Astrocyte (in vitro differentiated cells and primary cell): Measurements from ENCODE around the gene LRRC74A. TPM values are rescaled to one million over a fixed set of nuclear protein-coding genes. Genes with fewer than 3 reads are reported as not detected.

Source experiments
- DNase-seq: peaks from one replicate; pipeline ENCODE4 v3.0.0-alpha.2; 2010; ENCODE audit warnings: low read depth
- FAIRE-seq: peaks from 2 replicates; lab custom pipeline; 2011; peaks lifted over from hg19 to GRCh38; lab: Jason Lieb, UNC
- H2AFZ ChIP-seq: 2 replicates; pipeline ENCODE4 v1.6.0; 2012; ENCODE audit warnings: low read depth, low read length, inconsistent platforms
- H3K27ac ChIP-seq: 2 replicates; pipeline ENCODE4 v1.5.1; 2011; ENCODE audit warnings: low read depth, low read length, inconsistent platforms
- H3K27me3 ChIP-seq: 2 replicates; pipeline ENCODE4 v1.6.0; 2011; ENCODE audit warnings: low read length, inconsistent platforms; ENCODE audit not compliant: insufficient read depth
- H3K36me3 ChIP-seq: 2 replicates; pipeline ENCODE4 v1.5.1; 2011; ENCODE audit warnings: low read length, inconsistent platforms; ENCODE audit not compliant: insufficient read depth
- H3K4me1 ChIP-seq: 2 replicates; pipeline ENCODE4 v1.5.1; 2011; ENCODE audit warnings: low read length, inconsistent platforms; ENCODE audit not compliant: insufficient read depth
- H3K4me2 ChIP-seq: 2 replicates; pipeline ENCODE4 v1.6.0; 2012; ENCODE audit warnings: low read length, inconsistent platforms
- H3K4me3 ChIP-seq: 2 replicates; pipeline ENCODE4 v1.5.1; 2011; ENCODE audit warnings: low read depth, mild to moderate bottlenecking, low read length, inconsistent platforms; ENCODE audit not compliant: insufficient read depth
- H3K79me2 ChIP-seq: 2 replicates; pipeline ENCODE4 v1.6.0; 2012; ENCODE audit warnings: mild to moderate bottlenecking, low read length, inconsistent platforms; ENCODE audit not compliant: insufficient read depth
- H3K9ac ChIP-seq: 2 replicates; pipeline ENCODE4 v1.6.0; 2012; ENCODE audit warnings: mild to moderate bottlenecking, low read length, inconsistent platforms
- H3K9me3 ChIP-seq: 2 replicates; pipeline ENCODE4 v1.5.1; 2012; ENCODE audit warnings: low read depth, mild to moderate bottlenecking, low read length, inconsistent platforms; ENCODE audit not compliant: insufficient read depth
- H4K20me1 ChIP-seq: 2 replicates; pipeline ENCODE4 v1.6.0; 2012; ENCODE audit warnings: low read length, inconsistent platforms; ENCODE audit not compliant: insufficient read depth
- H3K27ac Mint-ChIP-seq: one replicate; pipeline ENCODE4 v1.8.0; 2021; ENCODE audit warnings: mild to moderate bottlenecking, mixed read lengths; ENCODE audit not compliant: unreplicated experiment
- H3K27me3 Mint-ChIP-seq: one replicate; pipeline ENCODE4 v1.8.0; 2021; ENCODE audit warnings: low read depth, mixed read lengths; ENCODE audit not compliant: unreplicated experiment
- H3K36me3 Mint-ChIP-seq: one replicate; pipeline ENCODE4 v1.8.0; 2021; ENCODE audit warnings: low read depth, mixed read lengths; ENCODE audit not compliant: unreplicated experiment
- H3K4me1 Mint-ChIP-seq: one replicate; pipeline ENCODE4 v1.8.0; 2021; ENCODE audit warnings: low read depth, mixed read lengths; ENCODE audit not compliant: unreplicated experiment
- H3K4me3 Mint-ChIP-seq: one replicate; pipeline ENCODE4 v1.8.0; 2021; ENCODE audit warnings: mild to moderate bottlenecking, moderate library complexity, mixed read lengths; ENCODE audit not compliant: unreplicated experiment
- H3K9me3 Mint-ChIP-seq: one replicate; pipeline ENCODE4 v1.8.0; 2021; ENCODE audit warnings: mild to moderate bottlenecking, mixed read lengths; ENCODE audit not compliant: unreplicated experiment
- EZH2 ChIP-seq: IDR thresholded peaks from 2 replicates; pipeline ENCODE4 v1.6.1; 2012; ENCODE audit warnings: mild to moderate bottlenecking, low read length, inconsistent platforms; ENCODE audit not compliant: insufficient read depth
- total RNA-seq: library from RNA; stranded (reverse); gene quantifications from 2 replicates; pipeline ENCODE4 v1.2.1, GENCODE V29; 2021
- TF ChIP-seq, protein P1 (sequence below): IDR thresholded peaks from 2 replicates; pipeline ENCODE4 v1.5.1; 2011; ENCODE audit warnings: low read depth, mild to moderate bottlenecking, inconsistent platforms, low read length, moderate library complexity; ENCODE audit not compliant: insufficient read depth

The LRRC74A gene
- total RNA-seq, 1 donor from 2014 or later = not detected

GRCh38 chr14:76846331-76847047, 20.3 kb downstream of the LRRC74A start:
- no peak for DNase-seq
- H2AFZ ChIP-seq = no peak overlapping the region
- no peak overlapping the region for H3K4me3 ChIP-seq
- H3K9ac ChIP-seq = no peak overlapping the region
- H3K27me3 Mint-ChIP-seq = peaks cover 10% of the 10 kb centered on the region
- FAIRE-seq = no peak
- no peaks in the 10 kb centered on the region for H3K79me2 ChIP-seq
- H3K27ac Mint-ChIP-seq = no peak overlapping the region
- H4K20me1 ChIP-seq = no peaks in the 10 kb centered on the region
- H3K27me3 ChIP-seq = peaks cover 2% of the 10 kb centered on the region
- no peak overlapping the region for H3K27ac ChIP-seq
- no peaks in the 10 kb centered on the region for H3K9me3 Mint-ChIP-seq
- TF ChIP-seq, protein P1, sequence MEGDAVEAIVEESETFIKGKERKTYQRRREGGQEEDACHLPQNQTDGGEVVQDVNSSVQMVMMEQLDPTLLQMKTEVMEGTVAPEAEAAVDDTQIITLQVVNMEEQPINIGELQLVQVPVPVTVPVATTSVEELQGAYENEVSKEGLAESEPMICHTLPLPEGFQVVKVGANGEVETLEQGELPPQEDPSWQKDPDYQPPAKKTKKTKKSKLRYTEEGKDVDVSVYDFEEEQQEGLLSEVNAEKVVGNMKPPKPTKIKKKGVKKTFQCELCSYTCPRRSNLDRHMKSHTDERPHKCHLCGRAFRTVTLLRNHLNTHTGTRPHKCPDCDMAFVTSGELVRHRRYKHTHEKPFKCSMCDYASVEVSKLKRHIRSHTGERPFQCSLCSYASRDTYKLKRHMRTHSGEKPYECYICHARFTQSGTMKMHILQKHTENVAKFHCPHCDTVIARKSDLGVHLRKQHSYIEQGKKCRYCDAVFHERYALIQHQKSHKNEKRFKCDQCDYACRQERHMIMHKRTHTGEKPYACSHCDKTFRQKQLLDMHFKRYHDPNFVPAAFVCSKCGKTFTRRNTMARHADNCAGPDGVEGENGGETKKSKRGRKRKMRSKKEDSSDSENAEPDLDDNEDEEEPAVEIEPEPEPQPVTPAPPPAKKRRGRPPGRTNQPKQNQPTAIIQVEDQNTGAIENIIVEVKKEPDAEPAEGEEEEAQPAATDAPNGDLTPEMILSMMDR = no peak
- TF ChIP-seq EZH2 = no peak
- no peaks in the 10 kb centered on the region for H3K36me3 Mint-ChIP-seq
- H3K36me3 ChIP-seq = no peaks in the 10 kb centered on the region
- H3K9me3 ChIP-seq = no peaks in the 10 kb centered on the region
- H3K4me3 Mint-ChIP-seq = no peak overlapping the region
- H3K4me1 ChIP-seq = no peaks in the 10 kb centered on the region
- no peak overlapping the region for H3K4me2 ChIP-seq
- no peaks in the 10 kb centered on the region for H3K4me1 Mint-ChIP-seq

GRCh38 chr14:76848879-76849278, 22.7 kb downstream of the LRRC74A start:
- TF ChIP-seq EZH2 = no peak
- TF ChIP-seq, protein P1 = no peak
- H3K4me1 ChIP-seq = no peaks in the 10 kb centered on the region
- H3K9me3 ChIP-seq = no peaks in the 10 kb centered on the region
- Mint-ChIP-seq H3K9me3 (no peaks in the 10 kb centered on the region), H3K27me3 (peaks cover 15% of the 10 kb centered on the region), H3K4me3 (no peak overlapping the region), H3K27ac (no peak overlapping the region), H3K4me1 (no peaks in the 10 kb centered on the region), H3K36me3 (no peaks in the 10 kb centered on the region)
- no peaks in the 10 kb centered on the region for H4K20me1 ChIP-seq
- no peak overlapping the region for H3K9ac ChIP-seq
- no peak overlapping the region for H3K4me2 ChIP-seq
- DNase-seq (no peak), FAIRE-seq (no peak)
- peaks cover 2% of the 10 kb centered on the region for H3K27me3 ChIP-seq
- H3K4me3 ChIP-seq = no peak overlapping the region
- no peak overlapping the region for H2AFZ ChIP-seq
- no peaks in the 10 kb centered on the region for H3K36me3 ChIP-seq
- no peak overlapping the region for H3K27ac ChIP-seq
- H3K79me2 ChIP-seq = no peaks in the 10 kb centered on the region

DNA sequence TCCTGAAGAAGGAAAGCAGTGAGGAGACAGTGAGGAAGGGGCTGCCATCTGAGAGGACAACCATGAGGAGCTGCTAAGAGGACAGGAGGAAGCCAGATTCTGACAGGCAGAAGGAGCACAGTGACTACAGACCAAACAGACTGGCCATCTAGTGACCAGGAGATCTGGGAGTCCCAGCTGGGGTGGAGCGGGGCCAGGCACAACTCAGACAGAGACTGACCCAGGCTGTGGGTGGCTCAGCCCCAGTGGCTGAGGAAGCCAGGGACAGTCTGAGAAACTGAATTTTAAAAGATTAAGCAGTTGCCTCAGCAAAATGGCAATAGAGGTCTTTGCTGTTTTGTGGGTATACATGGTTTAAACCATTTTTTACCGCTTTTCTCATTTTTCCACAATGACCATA, 28.9 kb downstream of the LRRC74A start:
- FAIRE-seq = no peak
- Histone ChIP-seq H3K4me1 (no peaks in the 10 kb centered on the region), H3K4me3 (no peak overlapping the region), H3K9ac (no peak overlapping the region), H4K20me1 (no peaks in the 10 kb centered on the region), H3K4me2 (no peak overlapping the region), H2AFZ (no peak overlapping the region), H3K27ac (no peak overlapping the region), H3K27me3 (peaks cover 14% of the 10 kb centered on the region), H3K9me3 (no peaks in the 10 kb centered on the region), H3K36me3 (no peaks in the 10 kb centered on the region), H3K79me2 (no peaks in the 10 kb centered on the region)
- no peak overlapping the region for H3K4me3 Mint-ChIP-seq
- no peak for DNase-seq
- H3K4me1 Mint-ChIP-seq = no peaks in the 10 kb centered on the region
- H3K9me3 Mint-ChIP-seq = peaks cover 2% of the 10 kb centered on the region
- H3K36me3 Mint-ChIP-seq = no peaks in the 10 kb centered on the region
- peaks cover 25% of the 10 kb centered on the region for H3K27me3 Mint-ChIP-seq
- H3K27ac Mint-ChIP-seq = no peak overlapping the region
- no peak for TF ChIP-seq EZH2
- TF ChIP-seq, protein P1 = no peak
